Prostate gland (tissue), 2 donors: ENCODE results near the gene B4GALT5. TPM values are rescaled to one million over a fixed set of nuclear protein-coding genes. Genes with fewer than 3 reads are reported as not detected.

ENCODE experiments used
- DNase-seq: peaks from one replicate; pipeline ENCODE4 v3.0.0-alpha.2; 2019; ENCODE audit warnings: low spot score
- H3K27ac ChIP-seq, 2 donors: fragments of 200-600 bp; sonication (generic); 2 replicates each; pipeline ENCODE4 v1.5.1; 2017 to 2019
- H3K27me3 ChIP-seq: fragments of 200-600 bp; sonication (generic); replicated peaks from 2 replicates; pipeline ENCODE4 v1.5.1; 2019; ENCODE audit not compliant: insufficient read depth
- H3K36me3 ChIP-seq, 2 donors: fragments of 200-600 bp; sonication (generic); 1 replicate in 1 of 2; 2 replicates in 1 of 2; pipeline versions ENCODE4 v1.5.1 to v1.8.1; 2017 to 2019
- H3K4me1 ChIP-seq: fragments of 200-600 bp; sonication (generic); replicated peaks from 2 replicates; pipeline ENCODE4 v1.5.1; 2019
- H3K4me3 ChIP-seq, 2 donors: fragments of 200-600 bp; sonication (generic); 2 replicates each; pipeline ENCODE4 v1.5.1; 2017 to 2019
- H3K9me3 ChIP-seq: fragments of 200-600 bp; sonication (generic); 2 replicates; pipeline ENCODE4 v1.5.1; 2017
- CTCF ChIP-seq, 4 experiments: fragments of 200-600 bp in 2 of 4; fragments of 450-650 bp in 2 of 4; sonication (generic) in 2 of 4; IDR thresholded peaks; 1 replicate in 3 of 4; 2 replicates in 1 of 4; pipeline ENCODE4 v1.5.1; 2016 to 2019; ENCODE audit warnings: antibody characterized with exemption in 4 of 4, mild to moderate bottlenecking in 2 of 4, moderate library complexity in 2 of 4
- POLR2A ChIP-seq: fragments of 450-650 bp; IDR thresholded peaks from one replicate; pipeline ENCODE4 v1.6.1; 2016; ENCODE audit warnings: antibody characterized with exemption, mild to moderate bottlenecking
- POLR2AphosphoS5 ChIP-seq: sonication (generic); formaldehyde crosslinking; IDR thresholded peaks from one replicate; pipeline ENCODE4 v1.6.1; 2017; ENCODE audit warnings: antibody characterized with exemption
- WGBS: methylation state at CpG from one replicate; pipeline ENCODE4 v1.1.5; 2018; 5-methylcytosine and 5-hydroxymethylcytosine counted together
- intact Hi-C: fragments of 100-400 bp; cut with DNase I; formaldehyde crosslinking; loops from one replicate; pipeline ENCODE4 v1.14.2; 2022
- total RNA-seq, 2 donors: library from RNA; depleted of rRNA; stranded (reverse); fragments of >200 nt; gene quantifications; one replicate each; pipeline ENCODE4 v1.1.0, GENCODE V29; 2016

The B4GALT5 gene
- total RNA-seq, 2 donors from 2014 or later, result 17.8 to 53.7 TPM

GRCh38 chr20:49594143-49594930 is 119.3 kb downstream of the B4GALT5 start:
- Histone ChIP-seq H3K36me3 (no peaks in the 10 kb centered on the region), H3K27ac (peak overlapping the region in 1 of 2 donors; percentile 16), H3K27me3 (no peaks in the 10 kb centered on the region), H3K4me1 (no peaks in the 10 kb centered on the region), H3K4me3 (no peak overlapping the region), H3K9me3 (no peaks in the 10 kb centered on the region)
- intact Hi-C loops, result loop anchor here (5.0 kb wide), 1 partner anchor 37 kb away; no protein-coding TSS in a partner anchor
- DNase-seq, result no peak
- TF ChIP-seq POLR2A, result no peak
- TF ChIP-seq POLR2AphosphoS5, result no peak
- TF ChIP-seq CTCF (IDR thresholded peaks at IDR 0.05), result no peak
- 50% methylated on average over 12 of the region's 12 CpGs for WGBS

- Histone ChIP-seq H3K27me3 (no peaks in the 10 kb centered on the region), H3K9me3 (no peaks in the 10 kb centered on the region), H3K36me3 (no peaks in the 10 kb centered on the region), H3K4me3 (no peak overlapping the region), H3K4me1 (no peaks in the 10 kb centered on the region), H3K27ac (peak overlapping the region in 1 of 2 donors; percentile 0)
- TF ChIP-seq POLR2AphosphoS5 (no peak), CTCF (IDR thresholded peaks at IDR 0.05) (no peak), POLR2A (no peak)
- 76% methylated on average over 15 of the region's 15 CpGs for WGBS
- intact Hi-C loops, result loop anchor here (5.0 kb wide), 1 partner anchor 36 kb away; no protein-coding TSS in a partner anchor
- DNase-seq, result no peak
Measured at GRCh38 chr20:49593466-49594142, 120.1 kb downstream of the B4GALT5 start.

- H3K36me3 ChIP-seq, result no peaks in the 10 kb centered on the region
- no peaks in the 10 kb centered on the region for H3K27me3 ChIP-seq
- H3K4me1 ChIP-seq, result no peaks in the 10 kb centered on the region
- DNase-seq, result no peak
- no peak for TF ChIP-seq POLR2AphosphoS5
- no peak for TF ChIP-seq POLR2A
- no peak for TF ChIP-seq CTCF (IDR thresholded peaks at IDR 0.05)
- no peak overlapping the region for H3K4me3 ChIP-seq
- no peaks in the 10 kb centered on the region for H3K9me3 ChIP-seq
- no peak overlapping the region for H3K27ac ChIP-seq
- intact Hi-C loops, result loop anchor here (5.0 kb wide), 1 partner anchor 35 kb away; no protein-coding TSS in a partner anchor
Measured at GRCh38 chr20:49592120-49592519, 121.6 kb downstream of the B4GALT5 start.

- DNase-seq, result no peak
- 64% methylated on average over 4 of the region's 4 CpGs for WGBS
- H3K4me1 ChIP-seq, result no peaks in the 10 kb centered on the region
- H3K9me3 ChIP-seq, result no peaks in the 10 kb centered on the region
- intact Hi-C loops, result loop anchor here (5.0 kb wide), 1 partner anchor 34 kb away; no protein-coding TSS in a partner anchor
- no peak overlapping the region for H3K4me3 ChIP-seq
- TF ChIP-seq CTCF (IDR thresholded peaks at IDR 0.05) (no peak), POLR2AphosphoS5 (no peak), POLR2A (no peak)
- no peak overlapping the region for H3K27ac ChIP-seq
- no peaks in the 10 kb centered on the region for H3K27me3 ChIP-seq
- H3K36me3 ChIP-seq, result no peaks in the 10 kb centered on the region
Measured at GRCh38 chr20:49591217-49591865, 122.3 kb downstream of the B4GALT5 start.
